SW 1271 (cell line): ENCODE measurements around the gene MCUB.
"Not testable (repeated sequence)": the region's sequence is repeated elsewhere in the genome, so short reads cannot be mapped to it uniquely, and the experiment has no call there.

Experiments
- DNase-seq, 2 experiments: peaks; one replicate each; lab custom pipeline; 2025; lab: John Stamatoyannopoulos, UW

Gene MCUB

GRCh38 chr4:109579997-109580396, 20.0 kb downstream of the MCUB start:
- DNase-seq: not testable (repeated sequence)

GRCh38 chr4:109588176-109588575, 28.1 kb downstream of the MCUB start:
- no peak for DNase-seq

- DNase-seq: no peak
Observed at GRCh38 chr4:109589119-109589518, 29.1 kb downstream of the MCUB start.

- DNase-seq: no peak
Observed at GRCh38 chr4:109589605-109590004, 29.6 kb downstream of the MCUB start.

GRCh38 chr4:109590905-109591304, 30.9 kb downstream of the MCUB start:
- DNase-seq: no peak

GRCh38 chr4:109592367-109592766, 32.3 kb downstream of the MCUB start:
- DNase-seq: no peak

GRCh38 chr4:109595123-109595522, 35.1 kb downstream of the MCUB start:
- not testable (repeated sequence) for DNase-seq

- DNase-seq: not testable (repeated sequence)
Observed at GRCh38 chr4:109596420-109597085, 36.5 kb downstream of the MCUB start.

- no peak for DNase-seq
Observed at GRCh38 chr4:109599046-109599652, 39.1 kb downstream of the MCUB start.

- DNase-seq: no peak
Observed at GRCh38 chr4:109600431-109600830, 40.4 kb downstream of the MCUB start.

GRCh38 chr4:109601336-109601735, 41.3 kb downstream of the MCUB start:
- DNase-seq: no peak

GRCh38 chr4:109607976-109608375, 47.9 kb downstream of the MCUB start:
- no peak for DNase-seq

- DNase-seq: no peak
Observed at GRCh38 chr4:109608879-109609278, 48.8 kb downstream of the MCUB start.

- DNase-seq: no peak
Observed at GRCh38 chr4:109609431-109609830, 49.4 kb downstream of the MCUB start.

- DNase-seq: no peak
Observed at GRCh38 chr4:109610489-109610888, 50.4 kb downstream of the MCUB start.

GRCh38 chr4:109611045-109611646, 51.1 kb downstream of the MCUB start:
- DNase-seq: no peak

- no peak for DNase-seq
Observed at GRCh38 chr4:109614015-109614414, 54.0 kb downstream of the MCUB start.

- DNase-seq: no peak
Observed at GRCh38 chr4:109614466-109614865, 54.4 kb downstream of the MCUB start.

- no peak for DNase-seq
Observed at GRCh38 chr4:109615742-109616141, 55.7 kb downstream of the MCUB start.

- no peak for DNase-seq
Observed at GRCh38 chr4:109616243-109616642, 56.2 kb downstream of the MCUB start.

GRCh38 chr4:109622626-109623025, 62.6 kb downstream of the MCUB start:
- no peak for DNase-seq

GRCh38 chr4:109624536-109624935, 64.5 kb downstream of the MCUB start:
- DNase-seq: no peak

GRCh38 chr4:109627361-109627760, 67.3 kb downstream of the MCUB start:
- DNase-seq: no peak

- DNase-seq: no peak
Observed at GRCh38 chr4:109629775-109630174, 69.7 kb downstream of the MCUB start.
